Measurements from ENCODE around the gene LEUTX. TPM values are rescaled to one million over a fixed set of nuclear protein-coding genes. Genes with fewer than 3 reads are reported as not detected.

Gene LEUTX
- total RNA-seq, 1 experiment from 2014 or later, result not detected

Small RNA genes lying within 50 kb of the gene (small RNA-seq; reads per million reads assigned to genes)
- not detected for gene MIR6719

Other genes starting within 250 kb of the LEUTX start
- gene EID2B, start 246.0 kb upstream of the LEUTX start, total RNA-seq (2014; rRNA removed; shearing (Covaris generic)), result 4.6 and 5.1 TPM in 2 replicates
- 19.4 and 21.8 TPM in 2 replicates for gene EID2, start 238.7 kb upstream of the LEUTX start, total RNA-seq (2014; rRNA removed; shearing (Covaris generic))
- not detected in 2 replicates for gene LGALS13, start 176.3 kb upstream of the LEUTX start, total RNA-seq (2014; rRNA removed; shearing (Covaris generic))
- not detected in 2 replicates for gene LGALS16, start 122.9 kb upstream of the LEUTX start, total RNA-seq (2014; rRNA removed; shearing (Covaris generic))
- gene LGALS14, start 74.4 kb upstream of the LEUTX start, total RNA-seq (2014; rRNA removed; shearing (Covaris generic)), result not detected in 2 replicates
- gene CLC, start 40.8 kb upstream of the LEUTX start, total RNA-seq (2014; rRNA removed; shearing (Covaris generic)), result not detected in 2 replicates
- gene DYRK1B, start 55.3 kb downstream of the LEUTX start, total RNA-seq (2014; rRNA removed; shearing (Covaris generic)), result 0.60 and 1.3 TPM in 2 replicates
- gene FBL, start 67.5 kb downstream of the LEUTX start, total RNA-seq (2014; rRNA removed; shearing (Covaris generic)), result 265 and 384 TPM in 2 replicates
- 0.20 and 0.26 TPM in 2 replicates for gene FCGBP, start 155.8 kb downstream of the LEUTX start, total RNA-seq (2014; rRNA removed; shearing (Covaris generic))
- 324 and 370 TPM in 2 replicates for gene PSMC4, start 192.3 kb downstream of the LEUTX start, total RNA-seq (2014; rRNA removed; shearing (Covaris generic))
- 0.97 and 1.8 TPM in 2 replicates for gene ZNF546, start 218.2 kb downstream of the LEUTX start, total RNA-seq (2014; rRNA removed; shearing (Covaris generic))

Data from HT1080 (cell line).